HG03575 (cell line): ENCODE data around the gene FHIT.

Experiments used
- ATAC-seq: cut with Tn5 transposase; IDR thresholded peaks from one replicate; pipeline ENCODE4 v1.9.1; 2021; ENCODE audit not compliant: unreplicated experiment, insufficient number of reproducible peaks, low FRiP score; ENCODE audit errors: extremely low read depth

Gene FHIT

GRCh38 chr3:61138401-61138800, 112.9 kb downstream of the FHIT start:
- ATAC-seq, result no peak

- no peak for ATAC-seq
Observed at GRCh38 chr3:61136191-61136590, 115.1 kb downstream of the FHIT start.

- no peak for ATAC-seq
Observed at GRCh38 chr3:61134532-61134931, 116.7 kb downstream of the FHIT start.

- ATAC-seq, result no peak
Observed at GRCh38 chr3:61132062-61132461, 119.2 kb downstream of the FHIT start.

GRCh38 chr3:61118830-61119229, 132.4 kb downstream of the FHIT start:
- no peak for ATAC-seq

GRCh38 chr3:61117045-61117898, 134.0 kb downstream of the FHIT start:
- ATAC-seq, result no peak

- no peak for ATAC-seq
Observed at GRCh38 chr3:61114316-61114953, 136.8 kb downstream of the FHIT start.

GRCh38 chr3:61111825-61112224, 139.4 kb downstream of the FHIT start:
- peak; percentile 42 for ATAC-seq

- no peak for ATAC-seq
Observed at GRCh38 chr3:61110576-61110975, 140.7 kb downstream of the FHIT start.

- no peak for ATAC-seq
Observed at GRCh38 chr3:61108247-61109019, 142.8 kb downstream of the FHIT start.

GRCh38 chr3:61094608-61095007, 156.6 kb downstream of the FHIT start:
- no peak for ATAC-seq

GRCh38 chr3:61093364-61093763, 157.9 kb downstream of the FHIT start:
- no peak for ATAC-seq

GRCh38 chr3:61092870-61093269, 158.4 kb downstream of the FHIT start:
- no peak for ATAC-seq

GRCh38 chr3:61090389-61091169, 160.7 kb downstream of the FHIT start:
- no peak for ATAC-seq

GRCh38 chr3:61087465-61087864, 163.8 kb downstream of the FHIT start:
- no peak for ATAC-seq

- no peak for ATAC-seq
Observed at GRCh38 chr3:61081554-61081953, 169.7 kb downstream of the FHIT start.

GRCh38 chr3:61080737-61081445, 170.4 kb downstream of the FHIT start:
- ATAC-seq, result no peak

- ATAC-seq, result no peak
Observed at GRCh38 chr3:61078048-61078752, 173.1 kb downstream of the FHIT start.
